Fibroblast of villous mesenchyme (primary cell): ENCODE data around the gene NDUFS1. TPM values are rescaled to one million over a fixed set of nuclear protein-coding genes. Genes with fewer than 3 reads are reported as not detected.
"Not testable (repeated sequence)": the region's sequence is repeated elsewhere in the genome, so short reads cannot be mapped to it uniquely, and the experiment has no call there.

Source experiments
- DNase-seq: peaks from one replicate; pipeline ENCODE4 v3.0.0-alpha.2; 2010; ENCODE audit warnings: low read depth
- H3K4me3 ChIP-seq: 2 replicates; pipeline ENCODE4 v1.5.1; 2011; ENCODE audit warnings: low read depth, mild to moderate bottlenecking, low read length
- CTCF ChIP-seq: IDR thresholded peaks from 2 replicates; pipeline ENCODE4 v1.5.1; 2012; ENCODE audit warnings: low read depth, mild to moderate bottlenecking, low read length; ENCODE audit not compliant: insufficient read depth
- total RNA-seq: library from RNA; depleted of rRNA; stranded (reverse); fragments of >200 nt; gene quantifications from 2 replicates; pipeline ENCODE4 v1.2.3, GENCODE V29; 2012

Gene NDUFS1
- total RNA-seq, 1 donor: 125 TPM

GRCh38 chr2:206082298-206082843, 76.9 kb downstream of the NDUFS1 start:
- H3K4me3 ChIP-seq: no peak overlapping the region
- no peak for DNase-seq
- no peak for TF ChIP-seq CTCF

- no peak for DNase-seq
- H3K4me3 ChIP-seq: no peak overlapping the region
These were observed 78.3 kb downstream of the NDUFS1 start for GRCh38 chr2:206080927-206081326.

GRCh38 chr2:206079699-206080465, 79.4 kb downstream of the NDUFS1 start:
- TF ChIP-seq CTCF: no peak
- DNase-seq: no peak
- no peak overlapping the region for H3K4me3 ChIP-seq

More at GRCh38 chr2:206080927-206081326, 78.3 kb downstream of the NDUFS1 start:
- no peak for TF ChIP-seq CTCF

- not testable (repeated sequence) for H3K4me3 ChIP-seq
- peak; percentile 10 for DNase-seq
These were observed 81.4 kb downstream of the NDUFS1 start for GRCh38 chr2:206077879-206078278.

- TF ChIP-seq CTCF: no peak
- no peak for DNase-seq
- no peak overlapping the region for H3K4me3 ChIP-seq
These were observed 84.1 kb downstream of the NDUFS1 start for GRCh38 chr2:206075113-206075512.

GRCh38 chr2:206071807-206072206, 87.4 kb downstream of the NDUFS1 start:
- no peak for DNase-seq
- TF ChIP-seq CTCF: no peak
- no peak overlapping the region for H3K4me3 ChIP-seq

- no peak for DNase-seq
- no peak for TF ChIP-seq CTCF
- no peak overlapping the region for H3K4me3 ChIP-seq
These were observed 89.8 kb downstream of the NDUFS1 start for GRCh38 chr2:206069417-206069816.
